ENCODE data around the gene IKBKE. TPM values are rescaled to one million over a fixed set of nuclear protein-coding genes. Genes with fewer than 3 reads are reported as not detected.

Gene IKBKE
- total RNA-seq, 2 donors from 2014 or later, result 5.0 to 8.5 TPM

- Mint-ChIP-seq H3K36me3 (ENCODE audit: low read depth) (peaks cover 72% of the 10 kb centered on the region), H3K27me3 (ENCODE audit: insufficient read depth) (no peaks in the 10 kb centered on the region), H3K4me3 (no peak overlapping the region), H3K27ac (no peak overlapping the region), H3K4me1 (no peaks in the 10 kb centered on the region), H3K9me3 (no peaks in the 10 kb centered on the region)
- TF ChIP-seq CTCF (conservative IDR thresholded peaks at IDR 0.05), result no peak
- no peaks in the 10 kb centered on the region for H3K9me3 ChIP-seq (ENCODE audit: control insufficient read depth, low read length)
- no peak overlapping the region for H3K9ac ChIP-seq (ENCODE audit: extremely low read depth, low read length, poor library complexity, severe bottlenecking)
- WGBS, 2 experiments (ENCODE audit: insufficient coverage in 1 of 2, insufficient read length in 1 of 2), result 94 to 100% methylated on average over 2 to 3 of the region's 3 CpGs
- peak overlapping the region; percentile 81 for H3K27ac ChIP-seq (ENCODE audit: low read depth, low read length)
- DNase-seq, result no peak
- peaks cover 90% of the 10 kb centered on the region for H3K36me3 ChIP-seq (ENCODE audit: control insufficient read depth, insufficient read depth, low read length)
- no peaks in the 10 kb centered on the region for H3K27me3 ChIP-seq (ENCODE audit: control insufficient read depth, insufficient read depth, low read length, poor library complexity, severe bottlenecking)
- no peak overlapping the region for H3K4me3 ChIP-seq (ENCODE audit: low read length)
- no peaks in the 10 kb centered on the region for H3K4me1 ChIP-seq (ENCODE audit: control insufficient read depth, insufficient read depth, low read length)
Observed at GRCh38 chr1:206455289-206455665, 15.0 kb upstream of the IKBKE start.

GRCh38 chr1:206455666-206456344 is 14.5 kb upstream of the IKBKE start:
- peak overlapping the region; percentile 81 for H3K27ac ChIP-seq (ENCODE audit: low read depth, low read length)
- H3K9me3 ChIP-seq (ENCODE audit: control insufficient read depth, low read length), result no peaks in the 10 kb centered on the region
- peaks cover 72% of the 10 kb centered on the region for H3K36me3 Mint-ChIP-seq (ENCODE audit: low read depth)
- no peak overlapping the region for H3K4me3 ChIP-seq (ENCODE audit: low read length)
- no peak overlapping the region for H3K4me3 Mint-ChIP-seq
- no peaks in the 10 kb centered on the region for H3K4me1 Mint-ChIP-seq
- WGBS, 2 experiments (ENCODE audit: insufficient coverage in 1 of 2, insufficient read length in 1 of 2), result 71 to 80% methylated on average over 8 to 12 of the region's 12 CpGs
- no peak overlapping the region for H3K9ac ChIP-seq (ENCODE audit: extremely low read depth, low read length, poor library complexity, severe bottlenecking)
- no peak overlapping the region for H3K27ac Mint-ChIP-seq
- no peak for TF ChIP-seq CTCF (conservative IDR thresholded peaks at IDR 0.05)
- H3K9me3 Mint-ChIP-seq, result no peaks in the 10 kb centered on the region
- no peaks in the 10 kb centered on the region for H3K27me3 ChIP-seq (ENCODE audit: control insufficient read depth, insufficient read depth, low read length, poor library complexity, severe bottlenecking)
- no peaks in the 10 kb centered on the region for H3K27me3 Mint-ChIP-seq (ENCODE audit: insufficient read depth)
- H3K36me3 ChIP-seq (ENCODE audit: control insufficient read depth, insufficient read depth, low read length), result peaks cover 89% of the 10 kb centered on the region
- DNase-seq, result no peak
- H3K4me1 ChIP-seq (ENCODE audit: control insufficient read depth, insufficient read depth, low read length), result no peaks in the 10 kb centered on the region

- H3K27me3 Mint-ChIP-seq (ENCODE audit: insufficient read depth), result no peaks in the 10 kb centered on the region
- Histone ChIP-seq H3K4me1 (ENCODE audit: control insufficient read depth, insufficient read depth, low read length) (no peaks in the 10 kb centered on the region), H3K27me3 (ENCODE audit: control insufficient read depth, insufficient read depth, low read length, poor library complexity, severe bottlenecking) (no peaks in the 10 kb centered on the region), H3K9ac (ENCODE audit: extremely low read depth, low read length, poor library complexity, severe bottlenecking) (no peak overlapping the region), H3K27ac (ENCODE audit: low read depth, low read length) (no peak overlapping the region), H3K4me3 (ENCODE audit: low read length) (no peak overlapping the region), H3K36me3 (ENCODE audit: control insufficient read depth, insufficient read depth, low read length) (peaks cover 89% of the 10 kb centered on the region), H3K9me3 (ENCODE audit: control insufficient read depth, low read length) (no peaks in the 10 kb centered on the region)
- WGBS, 2 experiments (ENCODE audit: insufficient coverage in 1 of 2, insufficient read length in 1 of 2), result 93 to 96% methylated on average over 10 to 11 of the region's 11 CpGs
- no peak overlapping the region for H3K4me3 Mint-ChIP-seq
- no peak overlapping the region for H3K27ac Mint-ChIP-seq
- H3K9me3 Mint-ChIP-seq, result no peaks in the 10 kb centered on the region
- H3K36me3 Mint-ChIP-seq (ENCODE audit: low read depth), result peaks cover 71% of the 10 kb centered on the region
- no peak for DNase-seq
- no peaks in the 10 kb centered on the region for H3K4me1 Mint-ChIP-seq
- no peak for TF ChIP-seq CTCF (conservative IDR thresholded peaks at IDR 0.05)
Observed at GRCh38 chr1:206456577-206457370, 13.5 kb upstream of the IKBKE start.
